ENCODE results near the gene TMEM30B.
"Not testable (repeated sequence)": the region's sequence is repeated elsewhere in the genome, so short reads cannot be mapped to it uniquely, and the experiment has no call there.

TMEM30B gene, protein sequence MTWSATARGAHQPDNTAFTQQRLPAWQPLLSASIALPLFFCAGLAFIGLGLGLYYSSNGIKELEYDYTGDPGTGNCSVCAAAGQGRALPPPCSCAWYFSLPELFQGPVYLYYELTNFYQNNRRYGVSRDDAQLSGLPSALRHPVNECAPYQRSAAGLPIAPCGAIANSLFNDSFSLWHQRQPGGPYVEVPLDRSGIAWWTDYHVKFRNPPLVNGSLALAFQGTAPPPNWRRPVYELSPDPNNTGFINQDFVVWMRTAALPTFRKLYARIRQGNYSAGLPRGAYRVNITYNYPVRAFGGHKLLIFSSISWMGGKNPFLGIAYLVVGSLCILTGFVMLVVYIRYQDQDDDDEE

DNA sequence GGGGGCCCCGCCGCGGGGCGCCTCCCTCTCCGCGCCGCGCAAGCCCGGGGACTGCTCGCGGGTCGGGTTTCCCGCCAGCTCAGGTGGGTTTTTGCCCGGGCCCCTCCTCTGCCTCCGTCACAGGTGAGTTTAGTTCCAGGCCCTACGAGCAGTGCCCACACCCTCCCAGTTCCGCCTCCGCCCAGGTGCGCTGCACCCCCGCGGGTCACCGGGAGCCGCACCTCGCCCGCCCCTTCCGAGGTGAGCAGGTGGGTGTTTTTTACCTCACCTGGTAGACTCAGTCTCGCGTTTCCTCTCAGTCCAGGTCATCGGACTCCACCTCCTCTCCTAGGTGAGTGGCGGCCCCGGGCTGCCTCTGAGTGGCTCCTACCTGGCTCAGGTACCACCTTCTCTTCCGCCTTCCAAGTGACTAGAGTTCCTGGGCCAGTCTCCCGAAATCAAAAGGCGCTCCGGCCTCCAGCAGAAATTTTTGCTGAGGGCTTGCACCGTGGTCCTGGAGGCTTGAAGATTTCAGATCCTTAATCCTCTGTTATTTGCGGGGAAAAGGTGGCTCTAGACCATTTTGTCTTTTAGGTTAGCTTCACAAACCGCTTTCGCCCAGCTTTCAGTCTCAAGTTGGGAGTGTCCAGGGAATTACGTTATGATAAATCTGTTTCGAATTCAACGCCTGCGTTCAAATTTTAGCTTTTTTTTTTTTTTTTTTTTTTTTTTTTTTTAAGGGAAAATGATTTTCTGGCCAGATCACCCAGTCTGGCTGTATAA, at the start of gene TMEM30B:
TMEM30B (minus strand) TSS at position 153 of the 762 bp plus-strand sequence. CDS start 191 bp downstream, outside the sequence.
- DNase-seq = peak; percentile 57

DNA sequence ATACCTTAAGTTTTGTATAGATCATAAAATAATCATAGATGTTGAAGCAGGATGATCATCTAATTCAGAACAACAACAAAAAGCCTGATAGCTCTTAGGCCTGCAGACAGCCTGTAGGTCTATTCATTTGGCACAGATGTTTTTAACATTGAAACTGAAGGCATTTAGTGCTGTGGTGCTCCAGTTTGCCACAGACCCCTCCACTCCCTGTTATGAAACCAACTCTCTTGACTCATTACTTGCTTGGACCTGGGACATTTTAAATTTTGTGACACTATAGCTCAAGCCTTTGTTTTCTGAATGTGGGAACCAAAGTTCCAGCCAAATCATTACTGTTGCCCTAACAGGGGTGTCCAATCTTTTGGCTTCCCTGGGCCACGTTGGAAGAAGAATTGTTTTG, 49.4 kb upstream of the TMEM30B start:
- peak; percentile 21 for DNase-seq

DNA sequence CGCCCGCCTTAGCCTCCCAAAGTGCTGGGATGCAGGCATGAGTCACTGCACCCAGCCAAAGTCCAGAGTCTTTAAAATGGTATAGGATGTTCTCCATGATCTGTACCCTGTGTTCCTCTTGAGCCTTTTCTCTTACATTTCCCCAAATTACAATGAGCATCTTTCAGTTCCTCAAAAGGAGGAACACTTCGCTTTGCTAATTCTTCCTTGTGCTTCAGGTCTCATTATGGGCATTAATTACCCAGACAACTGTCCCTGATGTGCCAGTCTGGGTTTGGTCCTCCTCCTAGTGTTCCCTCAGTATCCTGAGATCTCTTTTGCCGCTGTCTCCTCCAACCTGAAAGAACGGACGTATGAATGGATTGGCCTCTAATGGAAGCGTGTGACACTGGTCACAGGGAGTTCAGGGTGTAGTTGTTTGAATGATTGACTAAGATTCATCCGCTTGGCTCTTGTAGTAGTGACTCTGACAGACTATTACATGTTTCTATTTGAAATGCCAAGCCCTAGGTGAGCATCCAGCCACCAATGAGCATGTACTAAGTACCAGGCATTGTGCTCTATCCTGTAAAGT, 48.4 kb upstream of the TMEM30B start:
- DNase-seq = peak; percentile 18

DNA sequence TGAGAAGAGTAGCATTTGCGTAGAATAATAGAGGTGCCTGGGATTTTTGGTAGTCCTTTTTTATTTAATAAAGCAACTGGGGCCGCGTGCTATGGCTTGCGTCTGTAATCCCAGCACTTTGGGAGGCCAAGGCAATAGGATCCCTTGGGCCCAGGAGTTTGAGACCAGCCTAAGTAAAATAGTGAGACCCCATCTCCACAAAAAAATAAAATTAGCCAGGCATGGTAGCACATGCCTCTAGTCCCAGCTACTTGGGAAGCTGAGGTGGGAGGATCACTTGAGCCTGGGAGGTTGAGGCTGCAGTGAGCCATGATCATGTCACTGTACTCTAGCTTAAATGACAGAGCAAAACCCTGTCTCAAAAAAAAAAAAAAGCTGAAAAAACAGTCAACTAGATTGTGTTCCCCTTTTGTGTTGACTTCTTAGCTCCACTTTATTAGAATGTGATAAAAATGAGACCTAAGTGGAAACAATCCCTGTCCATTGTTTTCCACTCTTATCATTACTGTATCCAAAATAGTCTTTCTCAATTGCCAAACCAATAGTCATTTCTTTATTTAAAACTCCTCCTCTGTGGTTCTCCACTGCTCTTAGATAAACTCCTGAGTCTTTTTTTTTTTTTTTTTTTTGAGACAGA, 47.6 kb upstream of the TMEM30B start:
- no peak for DNase-seq

DNA sequence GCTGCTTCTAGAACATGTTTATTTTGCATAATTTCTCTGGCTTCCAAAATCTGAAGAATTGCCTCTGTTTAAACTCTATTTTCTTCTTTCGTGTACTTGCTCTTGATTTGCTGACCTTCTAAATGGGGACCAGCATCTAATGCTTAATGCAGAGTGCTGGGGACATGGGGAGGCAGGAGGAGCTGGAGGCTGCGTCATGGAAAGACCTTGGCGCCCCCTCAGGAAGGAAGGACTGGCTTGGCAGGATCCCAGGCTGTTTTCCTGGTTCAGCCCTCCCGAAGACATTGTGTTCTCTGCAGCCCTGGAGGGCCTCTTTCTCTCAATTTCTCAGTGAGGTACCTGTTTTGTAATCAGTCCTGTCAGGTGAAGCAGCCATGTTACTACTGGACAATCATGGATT, 45.7 kb upstream of the TMEM30B start:
- no peak for DNase-seq

DNA sequence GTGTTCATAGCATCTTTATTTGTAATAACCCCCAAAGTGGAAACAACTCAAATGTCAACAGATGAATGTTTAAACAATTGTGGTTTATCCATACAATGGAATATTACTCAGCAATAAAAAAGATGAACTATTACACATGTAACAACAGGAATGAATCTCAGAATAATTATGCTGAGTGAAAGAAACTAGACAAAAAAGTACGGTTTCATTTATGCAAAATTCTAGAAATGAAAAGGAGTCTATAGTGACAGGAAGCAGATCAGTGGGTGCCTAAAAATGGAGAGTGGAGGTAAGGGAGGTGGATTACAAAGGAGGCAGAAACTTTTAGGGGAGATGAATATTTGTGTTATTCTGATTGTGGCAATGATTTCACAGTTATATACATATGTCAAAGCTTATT, 45.0 kb upstream of the TMEM30B start:
- no peak for DNase-seq

DNA sequence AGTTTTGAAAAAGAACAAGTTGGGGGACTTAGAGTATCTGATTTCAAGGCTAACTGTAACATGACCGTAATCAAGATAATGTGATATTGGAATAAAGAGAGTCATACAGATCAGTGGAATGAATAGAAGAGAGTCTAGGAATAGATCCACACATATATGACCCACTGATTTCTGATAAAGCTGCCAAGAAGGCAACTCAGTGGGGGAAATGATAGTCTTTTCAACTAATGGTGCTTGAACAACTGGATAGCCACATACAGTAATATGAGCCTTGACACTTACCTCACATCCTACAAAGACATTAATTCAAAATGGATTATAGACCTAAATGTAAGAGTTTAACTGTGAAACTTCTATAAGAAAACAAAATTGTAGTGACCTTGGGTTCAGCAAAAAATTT, 44.0 kb upstream of the TMEM30B start:
- DNase-seq = no peak

DNA sequence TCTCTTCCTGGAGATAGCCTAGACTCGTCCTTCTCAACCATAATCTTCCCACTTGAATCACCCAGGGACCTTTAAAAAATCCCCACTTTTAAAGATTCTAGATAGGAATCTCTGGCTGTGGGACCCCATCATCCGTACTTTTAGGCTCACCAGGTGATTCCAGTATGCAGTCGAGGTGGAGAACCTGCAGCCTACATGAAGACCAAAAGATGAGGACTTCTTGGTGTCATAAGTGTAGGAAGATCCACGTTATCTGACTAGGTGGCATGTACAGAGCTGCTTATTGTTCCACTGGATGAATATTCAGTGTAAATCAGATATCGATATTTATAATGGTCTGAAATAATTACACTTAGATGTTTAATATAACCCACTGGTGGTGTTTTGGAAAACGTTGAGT, 42.8 kb upstream of the TMEM30B start:
- no peak for DNase-seq

DNA sequence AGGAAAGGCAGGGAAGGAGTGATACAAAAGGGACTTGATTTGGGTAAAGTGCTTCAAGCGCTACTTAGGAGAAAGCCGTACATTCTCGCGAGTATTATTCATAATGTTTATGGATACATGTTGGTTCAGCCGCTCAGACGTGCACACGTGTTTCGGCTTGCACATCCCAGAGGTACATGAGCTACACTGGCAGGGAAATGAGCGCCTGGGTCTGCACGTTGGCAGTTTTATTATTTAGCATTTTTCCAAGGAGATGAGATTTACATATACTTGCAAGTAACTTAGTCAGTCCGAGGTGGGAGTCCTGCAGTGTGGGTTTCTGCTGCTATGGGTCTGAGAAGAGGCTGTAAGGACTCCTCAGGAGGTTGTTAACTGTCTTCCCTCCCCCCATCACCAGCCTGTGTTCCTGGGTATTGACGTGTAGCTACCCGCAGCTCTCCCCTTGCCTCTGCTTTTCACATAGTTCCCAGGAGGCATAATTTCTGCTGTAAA, 41.7 kb upstream of the TMEM30B start:
- peak; percentile 71 for DNase-seq

DNA sequence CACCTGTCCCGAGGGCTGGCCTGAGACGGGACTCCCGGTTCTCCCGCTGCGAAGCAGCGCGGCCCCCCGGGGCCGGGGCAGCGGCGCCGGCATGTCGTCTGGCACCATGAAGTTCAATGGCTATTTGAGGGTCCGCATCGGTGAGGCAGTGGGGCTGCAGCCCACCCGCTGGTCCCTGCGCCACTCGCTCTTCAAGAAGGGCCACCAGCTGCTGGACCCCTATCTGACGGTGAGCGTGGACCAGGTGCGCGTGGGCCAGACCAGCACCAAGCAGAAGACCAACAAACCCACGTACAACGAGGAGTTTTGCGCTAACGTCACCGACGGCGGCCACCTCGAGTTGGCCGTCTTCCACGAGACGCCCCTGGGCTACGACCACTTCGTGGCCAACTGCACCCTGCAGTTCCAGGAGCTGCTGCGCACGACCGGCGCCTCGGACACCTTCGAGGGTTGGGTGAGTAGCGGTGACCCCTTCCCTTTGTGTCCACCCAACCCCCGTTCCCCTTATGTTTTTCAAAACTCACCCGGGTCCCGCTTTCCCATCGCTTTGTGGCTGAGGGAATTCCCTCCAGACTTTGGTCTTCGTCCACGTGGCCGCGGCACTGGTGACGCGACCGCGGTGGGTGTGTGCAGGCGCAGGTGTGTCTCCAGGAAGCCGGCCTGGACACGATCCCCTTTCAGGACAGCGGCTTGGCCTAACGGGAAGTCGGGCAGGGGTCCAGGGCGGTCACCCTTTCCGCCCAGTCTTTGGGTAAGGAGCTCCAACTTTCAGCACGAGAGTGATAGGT, 41.1 kb upstream of the TMEM30B start:
- peak; percentile 49 for DNase-seq

DNA sequence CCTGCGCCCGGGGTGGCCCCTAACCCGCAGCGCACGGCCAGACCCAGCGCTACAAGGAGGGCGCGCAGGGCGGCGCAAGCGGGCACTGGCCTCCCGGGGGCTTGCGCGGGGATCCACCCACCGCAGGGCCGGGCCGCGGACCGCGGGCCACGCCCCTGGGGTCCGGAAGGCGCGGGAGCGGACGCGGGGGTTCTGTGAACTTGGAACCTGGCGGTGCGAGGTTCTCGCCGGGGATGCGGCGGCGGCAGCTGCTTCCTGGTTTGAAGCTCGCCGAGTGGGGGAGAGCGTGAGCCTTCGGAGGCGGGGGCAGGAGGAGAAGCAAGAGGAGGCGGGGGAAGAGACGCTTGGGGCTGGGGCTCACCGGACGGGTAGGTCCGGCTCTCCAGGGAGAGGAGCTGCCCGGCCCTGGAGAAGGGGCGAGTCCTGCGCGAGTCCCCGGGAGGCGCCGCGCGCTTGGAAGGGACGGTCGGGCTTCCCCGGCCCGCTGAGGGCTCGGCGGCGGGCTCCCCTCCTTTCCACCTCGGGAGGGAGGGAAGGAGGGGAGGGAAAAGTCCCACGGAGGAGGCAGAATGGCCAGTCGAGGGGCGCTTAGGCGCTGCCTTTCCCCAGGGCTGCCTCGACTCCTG, 40.4 kb upstream of the TMEM30B start, which contains the start of gene PRKCH:
PRKCH (plus strand) TSS at position 195 of the 626 bp plus-strand sequence. CDS start 523 bp downstream, outside the sequence.
- DNase-seq = peak; percentile 92

DNA sequence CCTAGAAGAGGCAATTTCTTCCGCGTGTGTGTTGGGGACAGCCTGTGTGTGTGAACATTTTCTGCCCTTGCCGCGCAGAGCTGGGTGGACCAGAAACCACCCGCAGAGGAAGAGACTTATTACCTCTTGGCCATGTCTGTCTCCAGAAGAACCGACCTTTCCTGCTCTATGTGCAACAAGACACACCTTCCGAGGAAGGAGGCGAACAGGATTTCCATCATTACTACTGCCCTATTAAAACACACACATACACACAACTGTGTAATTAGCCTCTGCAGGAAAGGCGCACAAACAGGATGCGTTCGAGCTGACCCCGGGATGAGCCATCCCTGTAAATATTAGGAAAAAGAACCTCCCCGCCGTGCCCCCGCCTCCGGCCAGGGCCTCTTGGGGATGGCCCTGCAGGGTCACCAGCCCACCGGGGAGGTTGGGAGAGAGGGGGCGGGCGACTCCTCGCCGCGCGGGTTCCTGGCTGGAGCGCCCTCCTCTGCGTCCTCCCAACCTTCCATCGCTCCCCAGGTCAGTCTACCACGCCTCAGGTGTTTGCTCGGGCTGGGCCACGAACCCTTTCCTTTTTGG, 39.8 kb upstream of the TMEM30B start:
- DNase-seq = no peak

DNA sequence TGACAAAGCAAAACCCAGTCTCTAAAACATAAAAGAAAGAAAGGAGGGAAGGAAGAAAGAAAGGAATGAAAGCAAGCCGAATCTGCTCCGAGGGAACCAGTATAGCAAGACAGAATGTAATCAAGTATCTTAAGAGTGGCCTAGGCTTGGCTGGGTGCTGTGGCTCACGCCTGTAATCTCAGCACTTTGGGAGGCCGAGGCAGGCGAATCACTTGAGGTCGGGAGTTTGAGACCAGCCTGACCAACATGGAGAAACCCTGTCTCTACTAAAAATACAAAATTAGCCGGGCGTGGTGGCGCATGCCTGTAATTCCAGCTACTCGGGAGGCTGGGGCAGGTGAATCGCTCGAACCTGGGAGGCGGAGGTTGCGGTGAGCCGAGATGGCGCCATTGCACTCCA, 39.0 kb upstream of the TMEM30B start:
- DNase-seq = not testable (repeated sequence)

DNA sequence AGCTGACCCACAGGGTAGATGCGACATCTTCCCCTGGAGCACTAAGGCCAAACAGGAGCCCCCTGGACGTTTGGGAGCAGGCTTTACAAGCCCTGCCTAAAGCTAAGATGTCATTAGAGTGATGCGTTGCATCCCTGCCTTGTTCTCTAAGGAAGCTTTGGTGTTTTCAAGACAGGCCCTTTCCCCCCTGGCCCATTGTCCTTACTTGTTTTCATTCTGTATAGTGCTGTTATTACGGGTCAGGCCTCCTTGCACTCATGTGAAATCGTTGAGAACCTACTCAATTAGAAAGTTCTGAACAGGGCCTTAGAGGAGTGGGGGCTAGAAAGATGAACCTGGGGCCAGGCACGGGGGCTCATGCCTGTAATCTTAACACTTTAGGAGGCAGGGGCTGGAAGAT, 38.6 kb upstream of the TMEM30B start:
- no peak for DNase-seq

DNA sequence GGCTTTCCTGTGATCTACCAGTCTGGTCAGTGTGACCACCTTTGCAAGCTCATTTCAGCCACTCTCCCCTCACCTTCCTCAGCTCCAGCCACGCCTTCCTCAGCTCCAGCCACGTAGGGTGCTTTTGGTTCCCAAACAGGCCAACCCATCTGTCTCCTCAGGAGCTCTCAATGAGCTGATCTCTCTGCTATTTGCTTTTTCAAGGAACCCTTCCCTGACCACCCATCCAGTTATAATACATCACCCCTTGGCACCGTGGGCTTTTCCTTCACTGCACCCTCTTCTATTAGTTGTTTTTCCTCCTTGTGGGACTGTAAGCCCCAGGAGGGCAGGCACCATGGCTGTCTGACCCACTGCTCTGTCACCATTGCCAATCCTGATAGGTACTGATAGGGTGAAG, 37.9 kb upstream of the TMEM30B start:
- DNase-seq = no peak

DNA sequence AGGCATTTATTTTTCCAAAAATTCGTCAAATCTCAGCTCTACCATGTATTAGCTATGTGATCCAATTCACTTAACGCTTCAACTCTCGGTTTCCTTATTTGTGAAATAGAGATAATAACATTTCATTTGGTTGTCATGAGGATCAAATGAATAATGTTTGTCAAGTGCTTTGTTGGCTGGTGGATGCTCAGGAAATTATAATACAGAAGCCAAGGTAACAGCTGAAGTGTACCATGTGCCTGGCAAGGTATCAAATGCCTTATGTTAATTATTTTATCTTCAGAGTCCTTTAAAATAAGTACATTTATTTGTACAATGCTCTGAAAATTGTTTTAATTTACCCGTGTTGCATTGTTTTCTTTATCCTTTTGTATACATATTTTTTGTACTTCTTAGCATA, 34.2 kb upstream of the TMEM30B start:
- DNase-seq = no peak

DNA sequence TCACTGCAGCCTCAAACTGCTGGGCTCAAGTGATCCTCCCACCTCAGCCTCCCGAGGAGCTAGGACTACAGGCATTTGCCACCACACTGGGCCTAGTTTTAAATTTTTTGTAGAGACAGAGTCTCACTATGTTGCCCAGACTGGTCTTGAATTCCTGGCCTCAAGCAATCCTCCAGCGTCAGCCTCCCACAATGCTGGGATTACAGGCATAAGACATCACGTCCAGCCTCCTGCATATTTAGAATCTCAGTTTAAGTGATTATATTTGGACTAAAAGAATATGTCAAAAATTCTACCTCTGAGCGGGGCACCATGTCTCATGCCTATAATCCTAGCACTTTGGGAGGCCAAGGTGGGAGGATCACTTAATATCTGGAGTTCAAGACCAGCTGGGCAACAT, 27.6 kb upstream of the TMEM30B start:
- DNase-seq = not testable (repeated sequence)

DNA sequence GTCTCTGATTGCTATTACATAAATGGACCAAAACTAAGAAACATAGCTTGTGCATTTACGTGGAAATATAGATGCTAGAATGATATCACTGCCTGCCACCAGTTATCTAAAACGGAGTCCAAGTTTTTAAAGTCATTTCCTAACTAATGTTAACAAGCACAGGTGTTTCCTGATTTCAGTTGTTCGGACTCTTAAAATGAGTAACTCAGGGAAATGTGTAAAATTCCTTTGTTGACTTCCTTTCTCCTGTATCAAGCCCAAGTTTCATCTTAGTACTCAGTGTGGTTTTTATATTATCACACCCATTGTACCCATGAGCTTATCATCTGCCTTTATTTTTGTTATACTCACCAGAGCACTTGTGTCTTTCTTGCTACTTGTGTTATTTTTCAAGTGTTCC, 27.1 kb upstream of the TMEM30B start:
- no peak for DNase-seq

DNA sequence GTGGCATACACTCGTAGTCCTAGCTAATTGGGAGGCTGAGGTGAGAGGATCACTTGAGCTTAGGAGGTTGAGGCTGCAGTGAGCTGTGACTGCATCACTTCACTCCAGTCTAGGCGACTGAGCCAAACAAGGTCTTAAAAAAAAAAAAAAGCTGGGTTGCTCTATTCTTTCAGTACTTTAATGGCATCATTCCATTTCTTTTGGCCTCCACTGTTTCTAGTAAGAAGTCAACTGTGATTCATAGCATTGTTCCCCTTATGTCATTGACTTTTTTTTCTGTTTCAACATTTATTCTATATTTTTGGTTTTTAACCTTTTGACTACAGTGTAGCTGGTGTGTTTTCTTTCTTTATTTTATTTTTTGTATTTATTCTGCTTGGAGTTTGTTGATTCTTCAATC, 23.6 kb upstream of the TMEM30B start:
- DNase-seq = no peak

DNA sequence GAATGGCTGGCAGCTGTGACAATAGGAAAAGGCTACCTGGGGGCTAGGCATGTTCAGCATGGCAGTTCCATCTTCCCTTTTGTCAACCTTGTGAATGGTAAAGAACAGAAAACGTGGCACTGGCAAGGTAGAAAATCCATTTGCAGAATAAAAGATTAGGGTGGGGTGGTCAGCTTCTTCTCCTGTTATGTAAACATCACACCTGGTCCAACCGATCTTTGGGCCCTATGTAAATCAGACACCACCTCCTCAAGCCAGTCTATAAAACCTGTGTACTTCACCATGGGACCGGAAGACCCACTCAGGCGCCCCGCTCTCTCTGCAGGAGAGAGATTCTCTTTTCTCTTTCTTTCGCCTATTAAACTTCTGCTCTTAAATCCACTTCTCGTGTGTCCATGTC, 19.6 kb upstream of the TMEM30B start:
- no peak for DNase-seq

DNA sequence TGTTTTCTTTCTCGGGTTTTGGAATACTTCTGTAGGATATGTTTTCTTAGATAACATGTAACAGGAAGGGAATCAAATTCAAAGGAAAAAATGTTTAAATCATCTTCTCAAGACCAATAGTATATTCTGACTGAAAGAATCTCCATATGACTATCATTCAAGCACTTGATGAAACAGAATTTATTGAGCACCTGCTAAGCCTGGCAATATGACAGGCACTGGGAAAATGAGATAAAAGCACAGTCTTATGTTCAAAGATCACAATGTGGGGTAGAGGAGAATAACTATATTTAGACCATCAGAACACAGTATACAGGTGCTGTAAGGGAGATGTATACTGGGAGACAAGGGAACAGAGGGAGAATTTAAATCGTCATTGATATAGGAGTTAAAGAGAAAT, 19.1 kb upstream of the TMEM30B start:
- DNase-seq = no peak

All from CD4-positive, alpha-beta T cell treated with Interleukin-6 for 4 hours (primary cell).